Measurements from ENCODE around the gene RPUSD1. TPM values are rescaled to one million over a fixed set of nuclear protein-coding genes. Genes with fewer than 3 reads are reported as not detected.

Gene RPUSD1
- total RNA-seq, 1 donor from 2014 or later = 24.3 TPM

GRCh38 chr16:782258-782657 lies 5.9 kb downstream of the RPUSD1 start:
- TF ChIP-seq, protein P1, sequence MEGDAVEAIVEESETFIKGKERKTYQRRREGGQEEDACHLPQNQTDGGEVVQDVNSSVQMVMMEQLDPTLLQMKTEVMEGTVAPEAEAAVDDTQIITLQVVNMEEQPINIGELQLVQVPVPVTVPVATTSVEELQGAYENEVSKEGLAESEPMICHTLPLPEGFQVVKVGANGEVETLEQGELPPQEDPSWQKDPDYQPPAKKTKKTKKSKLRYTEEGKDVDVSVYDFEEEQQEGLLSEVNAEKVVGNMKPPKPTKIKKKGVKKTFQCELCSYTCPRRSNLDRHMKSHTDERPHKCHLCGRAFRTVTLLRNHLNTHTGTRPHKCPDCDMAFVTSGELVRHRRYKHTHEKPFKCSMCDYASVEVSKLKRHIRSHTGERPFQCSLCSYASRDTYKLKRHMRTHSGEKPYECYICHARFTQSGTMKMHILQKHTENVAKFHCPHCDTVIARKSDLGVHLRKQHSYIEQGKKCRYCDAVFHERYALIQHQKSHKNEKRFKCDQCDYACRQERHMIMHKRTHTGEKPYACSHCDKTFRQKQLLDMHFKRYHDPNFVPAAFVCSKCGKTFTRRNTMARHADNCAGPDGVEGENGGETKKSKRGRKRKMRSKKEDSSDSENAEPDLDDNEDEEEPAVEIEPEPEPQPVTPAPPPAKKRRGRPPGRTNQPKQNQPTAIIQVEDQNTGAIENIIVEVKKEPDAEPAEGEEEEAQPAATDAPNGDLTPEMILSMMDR (IDR thresholded peaks at IDR 0.05) = no peak
- peaks cover 5% of the 10 kb centered on the region for H3K4me1 Mint-ChIP-seq (ENCODE audit: unreplicated experiment)
- no peak overlapping the region for H3K27ac Mint-ChIP-seq (ENCODE audit: unreplicated experiment)
- no peaks in the 10 kb centered on the region for H3K27me3 Mint-ChIP-seq (ENCODE audit: unreplicated experiment)
- no peaks in the 10 kb centered on the region for H3K9me3 Mint-ChIP-seq (ENCODE audit: unreplicated experiment)
- H3K36me3 Mint-ChIP-seq (ENCODE audit: unreplicated experiment) = no peaks in the 10 kb centered on the region
- no peak overlapping the region for H3K4me3 Mint-ChIP-seq (ENCODE audit: unreplicated experiment)
- no peak for DNase-seq (ENCODE audit: extremely low spot score, unreplicated experiment)

GRCh38 chr16:781346-782010 lies 6.7 kb downstream of the RPUSD1 start:
- DNase-seq (ENCODE audit: extremely low spot score, unreplicated experiment) = no peak
- H3K4me1 Mint-ChIP-seq (ENCODE audit: unreplicated experiment) = peaks cover 4% of the 10 kb centered on the region
- no peaks in the 10 kb centered on the region for H3K36me3 Mint-ChIP-seq (ENCODE audit: unreplicated experiment)
- no peaks in the 10 kb centered on the region for H3K27me3 Mint-ChIP-seq (ENCODE audit: unreplicated experiment)
- no peak overlapping the region for H3K27ac Mint-ChIP-seq (ENCODE audit: unreplicated experiment)
- TF ChIP-seq, protein P1 (IDR thresholded peaks at IDR 0.05) = no peak
- no peaks in the 10 kb centered on the region for H3K9me3 Mint-ChIP-seq (ENCODE audit: unreplicated experiment)
- no peak overlapping the region for H3K4me3 Mint-ChIP-seq (ENCODE audit: unreplicated experiment)

DNA sequence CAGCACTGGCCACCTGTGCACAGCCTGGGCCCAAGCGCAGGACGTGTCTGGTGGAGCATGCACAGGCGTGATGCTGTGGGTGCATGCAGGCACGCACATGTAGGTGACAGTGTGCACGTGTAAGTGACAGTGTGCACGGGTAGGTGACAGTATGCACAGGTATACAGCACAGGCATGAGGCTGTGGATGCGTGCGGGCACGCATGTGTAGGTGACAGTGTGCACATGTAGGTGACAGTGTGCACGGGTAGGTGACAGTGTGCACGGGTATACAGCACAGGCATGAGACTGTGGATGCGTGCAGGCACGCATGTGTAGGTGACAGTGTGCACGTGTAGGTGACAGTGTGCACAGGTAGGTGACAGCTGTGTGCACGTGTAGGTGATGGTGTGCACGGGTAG lies 7.9 kb downstream of the RPUSD1 start:
- no peak overlapping the region for H3K4me3 Mint-ChIP-seq (ENCODE audit: unreplicated experiment)
- H3K9me3 Mint-ChIP-seq (ENCODE audit: unreplicated experiment) = no peaks in the 10 kb centered on the region
- H3K36me3 Mint-ChIP-seq (ENCODE audit: unreplicated experiment) = no peaks in the 10 kb centered on the region
- no peaks in the 10 kb centered on the region for H3K27me3 Mint-ChIP-seq (ENCODE audit: unreplicated experiment)
- no peak overlapping the region for H3K27ac Mint-ChIP-seq (ENCODE audit: unreplicated experiment)
- H3K4me1 Mint-ChIP-seq (ENCODE audit: unreplicated experiment) = peaks cover 4% of the 10 kb centered on the region
- TF ChIP-seq, protein P1 (IDR thresholded peaks at IDR 0.05) = no peak
- no peak for DNase-seq (ENCODE audit: extremely low spot score, unreplicated experiment)

- Mint-ChIP-seq H3K9me3 (ENCODE audit: unreplicated experiment) (no peaks in the 10 kb centered on the region), H3K4me3 (ENCODE audit: unreplicated experiment) (no peak overlapping the region), H3K27ac (ENCODE audit: unreplicated experiment) (no peak overlapping the region), H3K4me1 (ENCODE audit: unreplicated experiment) (peaks cover 4% of the 10 kb centered on the region), H3K27me3 (ENCODE audit: unreplicated experiment) (no peaks in the 10 kb centered on the region), H3K36me3 (ENCODE audit: unreplicated experiment) (no peaks in the 10 kb centered on the region)
- TF ChIP-seq, protein P1 (IDR thresholded peaks at IDR 0.05) = no peak
- no peak for DNase-seq (ENCODE audit: extremely low spot score, unreplicated experiment)
Observed at GRCh38 chr16:779561-779960, 8.6 kb downstream of the RPUSD1 start.

GRCh38 chr16:778909-779527 lies 9.2 kb downstream of the RPUSD1 start:
- no peak overlapping the region for H3K27ac Mint-ChIP-seq (ENCODE audit: unreplicated experiment)
- no peaks in the 10 kb centered on the region for H3K27me3 Mint-ChIP-seq (ENCODE audit: unreplicated experiment)

More at GRCh38 chr16:778909-779527, 9.2 kb downstream of the RPUSD1 start:
- Mint-ChIP-seq H3K36me3 (ENCODE audit: unreplicated experiment) (no peaks in the 10 kb centered on the region), H3K4me1 (ENCODE audit: unreplicated experiment) (peaks cover 4% of the 10 kb centered on the region), H3K4me3 (ENCODE audit: unreplicated experiment) (no peak overlapping the region), H3K9me3 (ENCODE audit: unreplicated experiment) (no peaks in the 10 kb centered on the region)
- no peak for DNase-seq (ENCODE audit: extremely low spot score, unreplicated experiment)
- TF ChIP-seq, protein P1 (IDR thresholded peaks at IDR 0.05) = no peak
